HEK293T (cell line): ENCODE data around the gene CHMP1A.

ENCODE experiments used
- BHLHE40 ChIP-seq: fragments of 450-650 bp; IDR thresholded peaks from 2 replicates; pipeline ENCODE4 v1.6.1; 2016; ENCODE audit warnings: mild to moderate bottlenecking, moderate library complexity, borderline replicate concordance
- CTBP1 ChIP-seq: fragments of 450-650 bp; IDR thresholded peaks from 2 replicates; pipeline ENCODE4 v1.6.1; 2016; ENCODE audit warnings: borderline replicate concordance

DNA sequence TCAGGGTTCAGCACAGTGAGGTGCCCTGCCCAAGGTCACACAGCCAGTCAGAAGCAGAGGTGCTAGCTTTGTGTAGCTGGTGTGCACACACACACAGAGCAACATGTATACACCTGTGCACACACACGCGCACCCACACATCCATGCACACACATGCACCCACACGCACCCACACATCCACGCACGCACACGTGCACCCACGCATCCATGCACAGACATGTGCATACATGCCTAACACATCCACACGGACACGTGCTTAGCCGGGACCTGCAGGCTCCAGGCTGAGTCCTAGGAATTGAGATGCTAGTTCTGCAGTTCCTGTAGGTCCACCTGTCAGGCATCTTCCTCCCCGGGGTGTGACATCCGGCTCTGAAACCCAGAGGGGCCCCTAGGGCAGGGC, 57.1 kb downstream of the CHMP1A start:
- TF ChIP-seq CTBP1 (no peak), BHLHE40 (no peak)
